IPS-20b (cell line): ENCODE data around the gene ANAPC1.
"Not testable (repeated sequence)": the region's sequence is repeated elsewhere in the genome, so short reads cannot be mapped to it uniquely, and the experiment has no call there.

Experiments
- H3K27ac ChIP-seq: one replicate; pipeline ENCODE4 v1.5.1; 2013; ENCODE audit warnings: low read length
- H3K27me3 ChIP-seq: 2 replicates; pipeline ENCODE4 v1.6.1; 2013; ENCODE audit warnings: mild to moderate bottlenecking, low read length, inconsistent platforms; ENCODE audit not compliant: insufficient read depth
- H3K36me3 ChIP-seq: 2 replicates; pipeline ENCODE4 v1.6.1; 2013; ENCODE audit warnings: low read depth, mild to moderate bottlenecking, inconsistent platforms, low read length, moderate library complexity; ENCODE audit not compliant: insufficient read depth
- H3K4me1 ChIP-seq: 2 replicates; pipeline ENCODE4 v1.6.1; 2013; ENCODE audit warnings: mild to moderate bottlenecking, control low read depth, inconsistent platforms, low read length, moderate library complexity; ENCODE audit not compliant: insufficient read depth
- H3K4me3 ChIP-seq: 2 replicates; pipeline ENCODE4 v1.5.1; 2013; ENCODE audit warnings: mild to moderate bottlenecking, low read length, inconsistent platforms
- H3K9ac ChIP-seq: 2 replicates; pipeline ENCODE4 v1.6.1; 2013; ENCODE audit warnings: low read depth, mild to moderate bottlenecking, inconsistent platforms, low read length, moderate library complexity
- H3K9me3 ChIP-seq: 2 replicates; pipeline ENCODE4 v1.6.1; 2013; ENCODE audit warnings: mild to moderate bottlenecking, low read depth, low read length, inconsistent platforms; ENCODE audit not compliant: insufficient read depth

Gene ANAPC1

GRCh38 chr2:111744751-111745150 is 139.2 kb downstream of the ANAPC1 start:
- H3K36me3 ChIP-seq, H3K9me3 ChIP-seq, H3K27ac ChIP-seq, H3K4me3 ChIP-seq, H3K9ac ChIP-seq, H3K4me1 ChIP-seq, H3K27me3 ChIP-seq: not testable (repeated sequence)

DNA sequence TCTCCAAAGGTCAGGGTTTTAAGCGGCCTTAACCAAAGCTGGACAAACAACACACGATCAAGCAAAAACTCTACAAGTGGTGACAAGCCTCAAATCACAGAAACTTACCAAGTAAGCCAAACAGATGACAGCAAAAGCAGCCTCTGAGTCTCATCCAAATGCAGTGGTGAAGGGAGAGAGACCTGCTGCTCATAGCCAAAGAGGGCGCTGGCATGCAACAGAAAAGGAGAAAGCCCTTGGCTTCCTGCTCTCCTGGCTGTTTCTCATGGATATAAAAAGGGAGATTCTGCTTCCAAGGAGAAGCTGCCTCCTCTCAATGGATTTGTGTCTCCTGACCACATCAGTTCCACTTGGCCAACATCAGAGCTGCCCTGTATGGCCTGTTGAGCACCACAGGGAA is 142.5 kb downstream of the ANAPC1 start:
- not testable (repeated sequence) for H3K9ac ChIP-seq, H3K9me3 ChIP-seq, H3K36me3 ChIP-seq, H3K27me3 ChIP-seq, H3K27ac ChIP-seq, H3K4me3 ChIP-seq, H3K4me1 ChIP-seq

GRCh38 chr2:111735838-111736721 is 147.9 kb downstream of the ANAPC1 start:
- not testable (repeated sequence) for H3K9me3 ChIP-seq, H3K36me3 ChIP-seq, H3K9ac ChIP-seq, H3K4me3 ChIP-seq, H3K27me3 ChIP-seq, H3K27ac ChIP-seq, H3K4me1 ChIP-seq

GRCh38 chr2:111735420-111735819 is 148.6 kb downstream of the ANAPC1 start:
- not testable (repeated sequence) for H3K4me1 ChIP-seq, H3K9me3 ChIP-seq, H3K27ac ChIP-seq, H3K36me3 ChIP-seq, H3K27me3 ChIP-seq, H3K4me3 ChIP-seq, H3K9ac ChIP-seq

GRCh38 chr2:111729812-111730458 is 154.1 kb downstream of the ANAPC1 start:
- not testable (repeated sequence) for H3K9ac ChIP-seq, H3K36me3 ChIP-seq, H3K9me3 ChIP-seq, H3K4me1 ChIP-seq, H3K27ac ChIP-seq, H3K4me3 ChIP-seq, H3K27me3 ChIP-seq

- not testable (repeated sequence) for H3K27ac ChIP-seq
Measured at GRCh38 chr2:111727611-111728110, 156.3 kb downstream of the ANAPC1 start.

GRCh38 chr2:111725742-111726141 is 158.3 kb downstream of the ANAPC1 start:
- not testable (repeated sequence) for H3K27ac ChIP-seq, H3K4me1 ChIP-seq, H3K27me3 ChIP-seq

More at GRCh38 chr2:111727611-111728110, 156.3 kb downstream of the ANAPC1 start:
- H3K27me3 ChIP-seq, H3K9me3 ChIP-seq, H3K36me3 ChIP-seq, H3K4me3 ChIP-seq, H3K9ac ChIP-seq, H3K4me1 ChIP-seq: not testable (repeated sequence)

GRCh38 chr2:111719610-111720009 is 164.4 kb downstream of the ANAPC1 start:
- not testable (repeated sequence) for H3K9ac ChIP-seq, H3K9me3 ChIP-seq, H3K4me3 ChIP-seq, H3K27ac ChIP-seq, H3K4me1 ChIP-seq, H3K27me3 ChIP-seq, H3K36me3 ChIP-seq

More at GRCh38 chr2:111725742-111726141, 158.3 kb downstream of the ANAPC1 start:
- not testable (repeated sequence) for H3K4me3 ChIP-seq, H3K9me3 ChIP-seq, H3K9ac ChIP-seq, H3K36me3 ChIP-seq
